ENCODE data around the gene TTC6.

TTC6 gene

DNA sequence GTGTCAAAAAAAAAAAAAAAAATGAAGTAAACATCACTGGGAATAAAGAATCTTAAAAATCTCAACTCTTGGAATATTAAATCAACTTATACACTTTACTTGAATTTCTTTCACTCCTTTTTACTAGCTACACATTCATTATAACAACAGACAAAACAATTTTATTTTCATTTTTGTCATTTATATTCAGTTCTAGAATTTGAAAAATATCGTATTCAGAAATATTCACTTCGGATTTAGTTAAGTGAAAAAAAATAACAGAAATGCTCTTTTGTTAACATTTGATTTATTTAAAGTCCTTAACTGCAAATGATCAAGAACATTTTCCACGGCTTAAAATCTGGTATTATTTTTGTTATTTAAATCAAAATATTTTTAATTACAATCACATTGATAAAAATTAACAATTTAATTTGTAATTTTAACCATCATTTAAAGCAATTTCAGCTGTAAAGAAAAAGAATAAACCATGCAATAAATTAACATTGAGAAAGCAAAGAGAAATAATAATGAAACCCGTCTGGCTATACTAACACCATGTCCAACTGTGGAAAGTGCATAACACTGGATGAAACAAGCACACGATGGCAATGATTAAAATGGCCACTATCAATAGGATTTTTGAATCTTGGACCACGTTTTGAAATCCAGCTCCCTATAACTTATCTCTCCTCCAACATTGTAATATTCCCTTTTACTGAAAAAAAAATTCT, 5.6 kb upstream of the TTC6 start:
- Histone ChIP-seq H3K4me2 (no peak overlapping the region), H3K36me3 (no peaks in the 10 kb centered on the region), H3K9ac (no peak overlapping the region), H4K20me1 (no peaks in the 10 kb centered on the region), H3K9me3 (replicated peaks in 1 of 11) (peaks cover 46 to 57% (median 52%) of the 10 kb centered on the region in 11 experiments), H3K4me1 (no peaks in the 10 kb centered on the region), H3K27me3 (no peaks in the 10 kb centered on the region), H3K4me3 (no peak overlapping the region), H3K27ac (no peak overlapping the region)
- no peak for TF ChIP-seq Cebpa-rat (IDR thresholded peaks at IDR 0.05)

DNA sequence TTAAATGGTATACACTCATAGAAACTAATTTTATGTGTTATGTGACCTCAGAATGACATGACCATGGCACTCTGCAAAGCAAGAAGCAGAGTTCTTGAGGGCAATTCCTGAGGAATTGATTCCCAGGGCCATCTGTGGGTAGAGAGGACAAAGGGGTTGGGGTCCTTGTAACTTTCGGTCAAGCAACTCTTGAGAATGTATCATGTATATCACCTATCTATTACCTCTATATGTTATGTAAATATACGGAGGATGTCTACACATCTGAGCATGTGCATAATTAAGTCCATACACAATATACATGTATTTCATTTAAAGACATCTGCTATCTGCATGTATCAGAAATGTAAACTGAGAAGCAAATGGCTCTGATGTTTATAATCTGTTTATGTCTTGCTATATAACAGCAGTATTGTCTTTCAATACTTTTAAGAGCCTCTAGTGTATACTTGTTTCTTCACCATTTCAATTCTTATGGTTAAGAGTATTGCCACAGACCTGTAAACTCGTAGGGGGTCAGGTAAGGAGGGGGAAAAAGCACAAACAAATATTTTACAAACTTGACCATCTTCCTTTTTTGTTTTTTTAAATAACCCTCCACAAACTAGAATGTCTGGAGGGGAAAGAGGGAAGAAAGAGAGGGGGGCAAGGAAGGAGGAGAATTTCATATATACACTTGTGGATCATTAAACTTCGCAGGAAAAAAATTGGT, 4.8 kb upstream of the TTC6 start:
- H3K4me2 ChIP-seq, result no peak overlapping the region
- H3K9me3 ChIP-seq (replicated peaks in 1 of 11), result peaks cover 47 to 59% (median 51%) of the 10 kb centered on the region in 11 experiments
- H3K9ac ChIP-seq, result no peak overlapping the region
- no peaks in the 10 kb centered on the region for H3K4me1 ChIP-seq
- H3K27me3 ChIP-seq, result no peaks in the 10 kb centered on the region
- H4K20me1 ChIP-seq, result no peaks in the 10 kb centered on the region
- no peak overlapping the region for H3K27ac ChIP-seq
- H3K36me3 ChIP-seq, result no peaks in the 10 kb centered on the region
- TF ChIP-seq Cebpa-rat (IDR thresholded peaks at IDR 0.05), result no peak
- H3K4me3 ChIP-seq, result no peak overlapping the region

DNA sequence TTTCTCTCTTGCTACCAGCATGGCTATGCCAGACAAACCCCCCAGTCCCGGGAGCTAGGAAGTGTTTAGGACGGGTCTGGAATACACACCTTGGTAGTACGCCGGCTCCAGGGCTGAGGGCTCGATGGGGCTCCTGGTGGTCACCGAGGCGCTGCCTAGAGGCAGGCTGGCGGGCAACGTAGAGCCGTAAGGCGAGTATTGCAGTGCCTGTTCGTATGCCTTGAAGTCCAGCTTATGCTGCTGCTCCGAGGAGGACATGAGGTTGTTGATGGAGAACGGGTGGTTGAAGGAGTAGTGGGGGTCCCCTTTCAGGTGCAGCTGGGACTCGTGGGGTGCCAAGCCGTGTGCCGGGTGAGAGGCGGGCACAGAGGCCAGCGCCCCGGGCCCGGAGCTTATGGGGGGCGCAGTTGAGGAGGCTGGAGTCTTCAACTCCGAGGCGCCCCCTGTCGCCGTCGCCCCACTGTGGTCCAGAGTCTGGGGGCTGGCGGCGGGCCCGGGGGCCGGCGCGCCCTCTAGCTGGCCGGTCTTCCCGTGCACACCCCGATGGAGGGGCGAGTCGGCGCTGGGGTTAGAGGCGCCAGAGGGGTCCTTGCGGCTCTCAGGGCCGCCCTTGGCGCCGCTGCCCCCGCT, 4.0 kb upstream of the TTC6 start:
- Histone ChIP-seq H3K27ac (no peak overlapping the region), H3K27me3 (no peaks in the 10 kb centered on the region), H3K9ac (no peak overlapping the region), H3K4me3 (no peak overlapping the region), H3K4me1 (no peaks in the 10 kb centered on the region), H3K4me2 (no peak overlapping the region), H3K36me3 (no peaks in the 10 kb centered on the region), H4K20me1 (no peaks in the 10 kb centered on the region), H3K9me3 (replicated peaks in 1 of 11) (peaks cover 55 to 67% (median 60%) of the 10 kb centered on the region in 11 experiments)
- TF ChIP-seq Cebpa-rat (IDR thresholded peaks at IDR 0.05), result no peak

GRCh38 chr14:37591941-37592481, 3.4 kb upstream of the TTC6 start:
- H3K4me2 ChIP-seq, result no peak overlapping the region
- peaks cover 56 to 70% (median 61%) of the 10 kb centered on the region in 11 experiments for H3K9me3 ChIP-seq (replicated peaks in 1 of 11)
- H3K27ac ChIP-seq, result no peak overlapping the region
- no peaks in the 10 kb centered on the region for H3K36me3 ChIP-seq
- TF ChIP-seq Cebpa-rat (IDR thresholded peaks at IDR 0.05), result no peak
- H3K4me3 ChIP-seq, result no peak overlapping the region
- H3K27me3 ChIP-seq, result no peaks in the 10 kb centered on the region
- no peaks in the 10 kb centered on the region for H3K4me1 ChIP-seq
- no peak overlapping the region for H3K9ac ChIP-seq
- no peaks in the 10 kb centered on the region for H4K20me1 ChIP-seq

GRCh38 chr14:37592482-37593408, 2.7 kb upstream of the TTC6 start:
- Histone ChIP-seq H4K20me1 (no peaks in the 10 kb centered on the region), H3K36me3 (no peaks in the 10 kb centered on the region), H3K4me3 (no peak overlapping the region), H3K27ac (no peak overlapping the region), H3K27me3 (no peaks in the 10 kb centered on the region), H3K9ac (no peak overlapping the region), H3K4me1 (no peaks in the 10 kb centered on the region), H3K9me3 (replicated peaks in 1 of 11) (peaks cover 63 to 77% (median 68%) of the 10 kb centered on the region in 11 experiments), H3K4me2 (no peak overlapping the region)
- TF ChIP-seq Cebpa-rat (IDR thresholded peaks at IDR 0.05), result no peak

- Histone ChIP-seq H4K20me1 (no peaks in the 10 kb centered on the region), H3K4me3 (no peak overlapping the region), H3K27ac (no peak overlapping the region), H3K4me2 (no peak overlapping the region), H3K9me3 (replicated peaks in 1 of 11) (peaks cover 63 to 78% (median 69%) of the 10 kb centered on the region in 11 experiments), H3K4me1 (no peaks in the 10 kb centered on the region), H3K9ac (no peak overlapping the region), H3K36me3 (no peaks in the 10 kb centered on the region), H3K27me3 (no peaks in the 10 kb centered on the region)
- TF ChIP-seq Cebpa-rat (IDR thresholded peaks at IDR 0.05), result no peak
These were observed 1.8 kb upstream of the TTC6 start for GRCh38 chr14:37593511-37594237.

- Histone ChIP-seq H4K20me1 (no peaks in the 10 kb centered on the region), H3K27me3 (no peaks in the 10 kb centered on the region), H3K9ac (no peak overlapping the region), H3K4me3 (no peak overlapping the region; a peak in 1 of 20 replicates), H3K4me2 (no peak overlapping the region), H3K36me3 (no peaks in the 10 kb centered on the region), H3K9me3 (replicated peaks in 1 of 11) (peaks cover 68 to 82% (median 76%) of the 10 kb centered on the region in 11 experiments), H3K4me1 (no peaks in the 10 kb centered on the region), H3K27ac (no peak overlapping the region)
- no peak for TF ChIP-seq Cebpa-rat (IDR thresholded peaks at IDR 0.05)
These were observed 1.0 kb upstream of the TTC6 start for GRCh38 chr14:37594238-37594970.

All from BLaER1 treated with 17β-estradiol and CSF1 and Interleukin-3, amounts not matched to agents 10 nM and 100 nM (cell line).